Brain microvascular endothelial cell (primary cell): ENCODE results near the gene FSTL5.
"Not testable (repeated sequence)": the region's sequence is repeated elsewhere in the genome, so short reads cannot be mapped to it uniquely, and the experiment has no call there.

Source experiments
- DNase-seq: peaks from one replicate; pipeline ENCODE4 v3.0.0-alpha.2; 2020
- H3K27ac ChIP-seq: fragments of 250-450 bp; sonication (Bioruptor Pico); 2 replicates; pipeline ENCODE4 v1.5.1; 2020; ENCODE audit warnings: mild to moderate bottlenecking, moderate library complexity
- H3K27me3 ChIP-seq: fragments of 250-450 bp; sonication (Bioruptor Pico); replicated peaks from 2 replicates; pipeline ENCODE4 v1.5.1; 2020; ENCODE audit warnings: mild to moderate bottlenecking
- H3K36me3 ChIP-seq: fragments of 250-450 bp; sonication (Bioruptor Pico); replicated peaks from 2 replicates; pipeline ENCODE4 v1.5.1; 2020; ENCODE audit warnings: mild to moderate bottlenecking
- H3K4me3 ChIP-seq: 2 replicates; pipeline ENCODE4 v1.5.1; 2011; ENCODE audit warnings: low read depth, mild to moderate bottlenecking, control low read depth, low read length, moderate library complexity
- CTCF ChIP-seq: IDR thresholded peaks from 2 replicates; pipeline ENCODE4 v1.5.1; 2011; ENCODE audit warnings: low read depth, mild to moderate bottlenecking, moderate library complexity, low read length, control low read depth, inconsistent platforms; ENCODE audit errors: missing control alignments
- in situ Hi-C: cut with HindIII; loops from 2 replicates; pipeline ENCODE4 v1.10.0; 2017; ENCODE audit warnings: low sequenced_read_pairs, low pct_ligation_motif_present

The FSTL5 gene

GRCh38 chr4:162163892-162164759, at the start of gene FSTL5:
TSS of gene FSTL5 (minus strand) at chr4:162164000. CDS start at chr4:162111396, 52,604 bp downstream.
- in situ Hi-C loops, result loop anchor here (25.0 kb wide), 1 partner anchor 602 kb away; no protein-coding TSS in a partner anchor
- no peaks in the 10 kb centered on the region for H3K27me3 ChIP-seq
- no peak within 1 kb of the TSS for H3K27ac ChIP-seq
- H3K4me3 ChIP-seq, result peak within 1 kb of the TSS; percentile 72
- H3K36me3 ChIP-seq, result no peaks in the 10 kb centered on the region
- no peak for TF ChIP-seq CTCF
- peak; percentile 74 for DNase-seq

DNA sequence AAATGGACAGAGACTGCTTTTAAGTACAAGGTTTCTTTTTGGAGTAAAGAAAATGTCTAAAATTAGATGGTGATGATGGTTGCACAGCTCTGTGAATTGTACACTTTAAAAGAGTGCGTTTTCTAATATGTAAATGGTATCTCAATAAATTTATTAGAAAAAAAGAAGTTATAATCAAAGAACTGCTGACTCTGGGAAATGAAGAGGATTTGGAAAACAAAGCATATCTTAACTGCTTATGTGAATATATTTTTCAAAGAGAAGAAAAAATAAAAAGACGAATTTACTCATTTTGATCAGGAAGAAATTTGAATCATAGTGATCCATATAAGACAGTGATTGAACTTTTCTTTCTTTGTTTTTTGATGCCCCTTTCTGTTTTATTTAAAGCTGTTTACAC, 45.9 kb upstream of the FSTL5 start:
- no peak for TF ChIP-seq CTCF
- H3K36me3 ChIP-seq, result no peaks in the 10 kb centered on the region
- H3K27me3 ChIP-seq, result no peaks in the 10 kb centered on the region
- no peak overlapping the region for H3K4me3 ChIP-seq
- no peak for DNase-seq
- in situ Hi-C loops, result no loop called here
- H3K27ac ChIP-seq, result no peak overlapping the region

DNA sequence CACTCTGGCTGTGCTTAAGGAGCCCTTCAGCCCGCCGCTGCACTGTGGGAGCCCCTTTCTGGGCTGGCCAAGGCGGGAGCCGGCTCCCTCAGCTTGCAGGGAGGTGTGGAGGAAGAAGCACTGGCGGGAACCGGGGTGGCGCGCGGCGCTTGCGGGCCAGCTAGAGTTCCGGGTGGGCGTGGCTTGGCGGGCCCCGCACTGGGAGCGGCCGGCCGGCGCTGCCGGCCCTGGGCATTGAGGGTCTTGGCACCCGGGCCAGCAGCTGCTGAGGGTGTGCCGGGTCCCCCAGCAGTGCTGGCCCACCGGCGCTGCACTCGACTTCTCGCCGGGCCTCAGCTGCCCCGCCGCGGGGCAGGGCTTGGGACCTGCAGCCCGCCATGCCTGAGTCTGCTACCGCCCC, 39.7 kb upstream of the FSTL5 start:
- H3K27me3 ChIP-seq, H3K27ac ChIP-seq, H3K36me3 ChIP-seq, H3K4me3 ChIP-seq, in situ Hi-C loops, DNase-seq: not testable (repeated sequence)

GRCh38 chr4:162201673-162202072, 37.9 kb upstream of the FSTL5 start:
- Histone ChIP-seq H3K27ac (no peak overlapping the region), H3K27me3 (no peaks in the 10 kb centered on the region), H3K36me3 (no peaks in the 10 kb centered on the region), H3K4me3 (no peak overlapping the region)
- no peak for TF ChIP-seq CTCF
- DNase-seq, result peak; percentile 32
- in situ Hi-C loops, result no loop called here

DNA sequence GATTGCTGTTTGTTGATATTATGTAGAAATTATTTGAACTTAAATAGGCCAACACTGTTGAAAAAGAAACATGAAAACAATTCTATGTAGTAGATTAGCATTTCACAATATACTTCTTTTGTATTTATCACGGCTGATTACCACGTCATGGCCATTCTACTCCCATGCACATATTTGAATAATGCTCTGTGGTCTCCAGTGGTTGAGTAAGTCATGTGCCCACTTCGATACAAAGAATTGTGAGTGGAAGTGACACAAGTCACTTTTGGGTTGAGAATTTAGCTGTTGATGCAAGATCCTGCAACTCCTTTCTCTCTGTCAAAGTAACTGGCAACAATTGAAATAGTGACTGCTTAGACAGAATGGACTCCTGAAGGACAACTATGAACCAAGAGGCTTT, 6.7 kb upstream of the FSTL5 start:
- Histone ChIP-seq H3K36me3 (no peaks in the 10 kb centered on the region), H3K27ac (no peak overlapping the region), H3K4me3 (no peak overlapping the region), H3K27me3 (no peaks in the 10 kb centered on the region)
- in situ Hi-C loops, result loop anchor here (25.0 kb wide), 1 partner anchor 608 kb away; no protein-coding TSS in a partner anchor
- TF ChIP-seq CTCF, result no peak
- no peak for DNase-seq

- Histone ChIP-seq H3K4me3 (peak overlapping the region; percentile 72), H3K36me3 (no peaks in the 10 kb centered on the region), H3K27ac (no peak overlapping the region), H3K27me3 (no peaks in the 10 kb centered on the region)
- in situ Hi-C loops, result loop anchor here (25.0 kb wide), 1 partner anchor 603 kb away; no protein-coding TSS in a partner anchor
- no peak for TF ChIP-seq CTCF
- DNase-seq, result no peak
Measured at GRCh38 chr4:162164906-162165510, 1.2 kb upstream of the FSTL5 start.
